HEK293 (cell line): ENCODE data around the gene TLR10.

Experiments
- ZFP69B ChIP-seq: fragments of 450-650 bp; formaldehyde crosslinking; IDR thresholded peaks from 2 replicates; pipeline ENCODE4 v1.5.1; 2016; ENCODE audit warnings: missing biosample characterization, missing genetic modification characterization
- TF ChIP-seq, protein P1 (sequence below): fragments of 450-650 bp; formaldehyde crosslinking; IDR thresholded peaks from 2 replicates; pipeline ENCODE4 v1.5.1; 2016; ENCODE audit warnings: missing biosample characterization, missing genetic modification characterization

DNA sequence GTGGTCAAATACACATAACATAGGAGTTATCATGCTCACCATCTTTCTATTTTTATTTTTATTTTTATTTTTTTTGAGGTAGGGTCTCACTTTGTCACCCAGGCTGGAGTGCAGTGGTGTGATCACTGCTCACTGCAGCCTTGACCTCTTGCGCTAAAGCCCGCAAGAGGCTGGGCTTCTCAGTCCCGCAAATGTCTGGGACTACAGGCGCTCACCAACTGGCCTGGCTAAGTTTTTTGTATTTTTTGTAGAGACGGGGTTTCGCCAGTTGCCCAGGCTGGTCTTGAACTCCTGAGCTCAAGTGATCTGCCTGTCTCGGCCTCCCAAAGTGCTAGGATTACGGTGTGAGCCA lies 295 bp upstream of the TLR10 start:
- TF ChIP-seq, protein P1, sequence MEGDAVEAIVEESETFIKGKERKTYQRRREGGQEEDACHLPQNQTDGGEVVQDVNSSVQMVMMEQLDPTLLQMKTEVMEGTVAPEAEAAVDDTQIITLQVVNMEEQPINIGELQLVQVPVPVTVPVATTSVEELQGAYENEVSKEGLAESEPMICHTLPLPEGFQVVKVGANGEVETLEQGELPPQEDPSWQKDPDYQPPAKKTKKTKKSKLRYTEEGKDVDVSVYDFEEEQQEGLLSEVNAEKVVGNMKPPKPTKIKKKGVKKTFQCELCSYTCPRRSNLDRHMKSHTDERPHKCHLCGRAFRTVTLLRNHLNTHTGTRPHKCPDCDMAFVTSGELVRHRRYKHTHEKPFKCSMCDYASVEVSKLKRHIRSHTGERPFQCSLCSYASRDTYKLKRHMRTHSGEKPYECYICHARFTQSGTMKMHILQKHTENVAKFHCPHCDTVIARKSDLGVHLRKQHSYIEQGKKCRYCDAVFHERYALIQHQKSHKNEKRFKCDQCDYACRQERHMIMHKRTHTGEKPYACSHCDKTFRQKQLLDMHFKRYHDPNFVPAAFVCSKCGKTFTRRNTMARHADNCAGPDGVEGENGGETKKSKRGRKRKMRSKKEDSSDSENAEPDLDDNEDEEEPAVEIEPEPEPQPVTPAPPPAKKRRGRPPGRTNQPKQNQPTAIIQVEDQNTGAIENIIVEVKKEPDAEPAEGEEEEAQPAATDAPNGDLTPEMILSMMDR (tag by site-specific recombination) = no peak
- no peak for TF ChIP-seq ZFP69B
